ENCODE measurements around the gene TOMM6.

DNA sequence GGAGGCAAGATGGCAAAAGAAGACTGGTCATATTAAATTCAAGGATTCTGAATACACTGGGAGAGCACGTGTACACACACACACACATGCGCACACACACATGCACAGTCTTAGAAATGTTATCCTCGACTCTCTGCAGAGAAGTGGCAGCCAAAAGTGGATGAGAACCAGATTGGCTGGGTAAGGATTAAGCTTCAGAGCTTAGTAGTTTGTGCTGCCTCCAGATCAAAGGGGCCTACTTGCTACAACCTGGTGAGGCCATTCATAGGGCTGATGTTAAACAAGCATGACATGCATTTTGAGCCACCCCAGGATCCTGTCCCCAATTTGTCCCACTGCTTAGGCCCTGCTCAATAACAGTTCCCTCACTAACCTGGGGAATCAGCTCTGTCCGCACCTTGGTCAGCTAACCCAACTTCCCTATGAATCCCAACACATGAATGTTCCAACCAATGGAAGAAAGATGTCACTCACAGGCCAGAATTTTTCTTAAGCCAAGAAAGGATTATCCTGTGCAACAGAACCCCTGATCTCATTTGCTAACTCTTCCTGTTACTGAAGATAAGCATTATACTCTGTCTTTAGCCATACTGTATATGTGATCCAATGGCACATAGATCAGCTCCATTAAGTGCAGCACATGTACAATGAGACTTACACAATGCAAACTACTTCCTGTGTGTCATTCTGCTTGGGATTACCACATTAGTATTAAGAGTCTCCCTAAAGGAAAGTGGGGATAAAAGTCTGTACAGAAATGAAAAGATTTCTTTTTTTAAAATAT is 31.0 kb downstream of the TOMM6 start:
- TF ChIP-seq POLR2AphosphoS5 (IDR thresholded peaks at IDR 0.05) (no peak), CTCF (IDR thresholded peaks at IDR 0.05) (no peak), EP300 (IDR thresholded peaks at IDR 0.05) (no peak)
